GM18517 (cell line): Measurements from ENCODE around the gene NDST4.
"Not testable (repeated sequence)": the region's sequence is repeated elsewhere in the genome, so short reads cannot be mapped to it uniquely, and the experiment has no call there.

ENCODE experiments used
- ATAC-seq: cut with Tn5 transposase; IDR thresholded peaks from one replicate; pipeline ENCODE4 v1.9.1; 2021; ENCODE audit warnings: mild to moderate bottlenecking, moderate library complexity; ENCODE audit not compliant: unreplicated experiment

Gene NDST4

GRCh38 chr4:115058533-115058932 lies 54.9 kb downstream of the NDST4 start:
- no peak for ATAC-seq

GRCh38 chr4:115054836-115055235 lies 58.6 kb downstream of the NDST4 start:
- ATAC-seq: no peak

- ATAC-seq: no peak
Observed at GRCh38 chr4:115053313-115053712, 60.1 kb downstream of the NDST4 start.

- ATAC-seq: no peak
Observed at GRCh38 chr4:115042496-115042895, 70.9 kb downstream of the NDST4 start.

GRCh38 chr4:115030281-115030680 lies 83.1 kb downstream of the NDST4 start:
- no peak for ATAC-seq

- no peak for ATAC-seq
Observed at GRCh38 chr4:115028682-115029410, 84.6 kb downstream of the NDST4 start.

GRCh38 chr4:114999880-115000279 lies 113.5 kb downstream of the NDST4 start:
- ATAC-seq: no peak

GRCh38 chr4:114998316-114998715 lies 115.1 kb downstream of the NDST4 start:
- ATAC-seq: no peak

GRCh38 chr4:114997576-114998247 lies 115.7 kb downstream of the NDST4 start:
- ATAC-seq: no peak

- no peak for ATAC-seq
Observed at GRCh38 chr4:114986133-114986532, 127.3 kb downstream of the NDST4 start.

GRCh38 chr4:114980932-114981708 lies 132.3 kb downstream of the NDST4 start:
- ATAC-seq: no peak

- ATAC-seq: not testable (repeated sequence)
Observed at GRCh38 chr4:114980399-114980798, 133.0 kb downstream of the NDST4 start.

GRCh38 chr4:114976901-114977300 lies 136.5 kb downstream of the NDST4 start:
- no peak for ATAC-seq

GRCh38 chr4:114964026-114964425 lies 149.4 kb downstream of the NDST4 start:
- ATAC-seq: no peak

GRCh38 chr4:114945616-114946015 lies 167.8 kb downstream of the NDST4 start:
- no peak for ATAC-seq

- no peak for ATAC-seq
Observed at GRCh38 chr4:114941503-114941902, 171.9 kb downstream of the NDST4 start.

- no peak for ATAC-seq
Observed at GRCh38 chr4:114927881-114928280, 185.5 kb downstream of the NDST4 start.

- ATAC-seq: no peak
Observed at GRCh38 chr4:114926583-114926982, 186.8 kb downstream of the NDST4 start.

- no peak for ATAC-seq
Observed at GRCh38 chr4:114924311-114924710, 189.1 kb downstream of the NDST4 start.

GRCh38 chr4:114922592-114922933 lies 190.9 kb downstream of the NDST4 start:
- ATAC-seq: no peak

- no peak for ATAC-seq
Observed at GRCh38 chr4:114921790-114922591, 191.4 kb downstream of the NDST4 start.
